K562 (cell line): Measurements from ENCODE around the gene LDLR. TPM values are rescaled to one million over a fixed set of nuclear protein-coding genes. Genes with fewer than 3 reads are reported as not detected.

Source experiments
- ATF4 ChIP-seq: fragments of 450-650 bp; formaldehyde crosslinking; IDR thresholded peaks from 2 replicates; pipeline ENCODE4 v1.4.0; 2022; ENCODE audit warnings: mild to moderate bottlenecking, moderate library complexity
- CBX5 ChIP-seq: IDR thresholded peaks from 2 replicates; pipeline ENCODE4 v1.6.1; 2014; ENCODE audit warnings: low read depth, borderline replicate concordance
- GATAD2A ChIP-seq: fragments of 450-650 bp; IDR thresholded peaks from 2 replicates; pipeline ENCODE4 v1.6.1; 2017
- HCFC1 ChIP-seq: IDR thresholded peaks from 2 replicates; pipeline ENCODE4 v1.6.1; 2012; ENCODE audit warnings: low read depth, low read length, improper control_type of control experiment
- IRF2 ChIP-seq: sonication (generic); formaldehyde crosslinking; IDR thresholded peaks from 2 replicates; pipeline ENCODE4 v1.8.1; 2022; ENCODE audit warnings: mild to moderate bottlenecking, missing genetic modification reagents
- NFRKB ChIP-seq: fragments of 450-650 bp; IDR thresholded peaks from 2 replicates; pipeline ENCODE4 v1.6.1; 2016; ENCODE audit warnings: low read depth
- RUNX1 ChIP-seq: sonication (generic); IDR thresholded peaks from 2 replicates; pipeline ENCODE4 v1.6.1; 2016; ENCODE audit warnings: antibody characterized with exemption, low read depth
- SMAD4 ChIP-seq: fragments of 250-450 bp; sonication (Bioruptor Pico); conservative IDR thresholded peaks from 2 replicates; pipeline ENCODE4 v1.8.0; 2021; ENCODE audit warnings: inconsistent platforms, mild to moderate bottlenecking, moderate library complexity
- SMARCA4 ChIP-seq: fragments of 450-650 bp; IDR thresholded peaks from 2 replicates; pipeline ENCODE4 v1.6.1; 2016
- THRAP3 ChIP-seq: fragments of 450-650 bp; IDR thresholded peaks from 2 replicates; pipeline ENCODE4 v1.6.1; 2016; ENCODE audit warnings: mild to moderate bottlenecking, inconsistent platforms, borderline replicate concordance
- ZKSCAN8 ChIP-seq: fragments of 200-800 bp; sonication (Bioruptor generic); IDR thresholded peaks from 2 replicates; pipeline ENCODE4 v1.6.1; 2016; ENCODE audit warnings: missing genetic modification characterization, missing compliant biosample characterization
- ZNF584 ChIP-seq: fragments of 200-800 bp; sonication (Bioruptor generic); IDR thresholded peaks from 2 replicates; pipeline ENCODE4 v1.6.1; 2016; ENCODE audit warnings: low read depth, mild to moderate bottlenecking, missing genetic modification characterization, missing compliant biosample characterization
- ZNF707 ChIP-seq: fragments of 250-450 bp; sonication (Bioruptor Pico); conservative IDR thresholded peaks from 2 replicates; pipeline ENCODE4 v1.8.0; 2022; ENCODE audit warnings: inconsistent platforms, mild to moderate bottlenecking, moderate library complexity
- polyA plus RNA-seq, 8 experiments: library from polyadenylated mRNA; depleted of rRNA in 4 of 8; stranded (reverse) in 5 of 8; unstranded in 3 of 8; fragments of >200 nt; fragmentation: Nextera tagmentation in 2 of 8; fragmentation: Illumina TruSeq in 1 of 8; extraction: Ambion mirVana in 2 of 8; extraction: Trizol in 1 of 8; gene quantifications; 2 replicates each; pipeline versions ENCODE4 v1.2.1 to v1.2.3, GENCODE V29; 2011 to 2014; ENCODE audit warnings: inconsistent platforms in 1 of 8, missing spikeins in 1 of 8
- total RNA-seq, 7 experiments: library from RNA; depleted of rRNA in 6 of 7; stranded (reverse); fragments of >200 nt in 6 of 7; fragmentation: Illumina TruSeq in 2 of 7; extraction: Trizol in 2 of 7; gene quantifications; 2 replicates each; pipeline versions ENCODE4 v1.2.1 to v1.2.3, GENCODE V29; 2011 to 2021; ENCODE audit warnings: low replicate concordance in 1 of 7
- TF ChIP-seq, protein P1 (sequence below): fragments of 450-650 bp; IDR thresholded peaks from 2 replicates; pipeline ENCODE4 v1.6.1; 2016; ENCODE audit warnings: low read depth
- TF ChIP-seq, protein P2 (sequence below), 2 experiments: IDR thresholded peaks; 2 replicates each; pipeline ENCODE4 v1.6.1; 2011; ENCODE audit warnings: borderline replicate concordance in 1 of 2, control low read depth in 1 of 2, low read depth in 1 of 2, low read length in 1 of 2, mild to moderate bottlenecking in 1 of 2, mixed read lengths in 1 of 2, moderate library complexity in 1 of 2; ENCODE audit not compliant: insufficient read depth in 1 of 2, insufficient read length in 1 of 2, poor library complexity in 1 of 2, severe bottlenecking in 1 of 2; ENCODE audit errors: extremely low read depth in 1 of 2
- TF ChIP-seq, protein P3 (sequence below), 2 experiments: fragments of 250-450 bp in 1 of 2; fragments of 450-650 bp in 1 of 2; sonication (Bioruptor Pico) in 1 of 2; IDR thresholded peaks; 2 replicates each; pipeline versions ENCODE4 v1.6.1 to v1.8.0; 2016 to 2021; ENCODE audit warnings: mild to moderate bottlenecking in 2 of 2, moderate library complexity in 2 of 2, missing compliant biosample characterization in 1 of 2, missing genetic modification characterization in 1 of 2

Gene LDLR
- total and polyA plus RNA-seq, 9 of the 15 experiments (the other 6 are each of a cell fraction or from before 2014, with no cell fraction given) = 19.9 to 114 (median 56.3) TPM

GRCh38 chr19:11088506-11089253 is 583 bp upstream of the LDLR start (continued):
- TF ChIP-seq, protein P1, sequence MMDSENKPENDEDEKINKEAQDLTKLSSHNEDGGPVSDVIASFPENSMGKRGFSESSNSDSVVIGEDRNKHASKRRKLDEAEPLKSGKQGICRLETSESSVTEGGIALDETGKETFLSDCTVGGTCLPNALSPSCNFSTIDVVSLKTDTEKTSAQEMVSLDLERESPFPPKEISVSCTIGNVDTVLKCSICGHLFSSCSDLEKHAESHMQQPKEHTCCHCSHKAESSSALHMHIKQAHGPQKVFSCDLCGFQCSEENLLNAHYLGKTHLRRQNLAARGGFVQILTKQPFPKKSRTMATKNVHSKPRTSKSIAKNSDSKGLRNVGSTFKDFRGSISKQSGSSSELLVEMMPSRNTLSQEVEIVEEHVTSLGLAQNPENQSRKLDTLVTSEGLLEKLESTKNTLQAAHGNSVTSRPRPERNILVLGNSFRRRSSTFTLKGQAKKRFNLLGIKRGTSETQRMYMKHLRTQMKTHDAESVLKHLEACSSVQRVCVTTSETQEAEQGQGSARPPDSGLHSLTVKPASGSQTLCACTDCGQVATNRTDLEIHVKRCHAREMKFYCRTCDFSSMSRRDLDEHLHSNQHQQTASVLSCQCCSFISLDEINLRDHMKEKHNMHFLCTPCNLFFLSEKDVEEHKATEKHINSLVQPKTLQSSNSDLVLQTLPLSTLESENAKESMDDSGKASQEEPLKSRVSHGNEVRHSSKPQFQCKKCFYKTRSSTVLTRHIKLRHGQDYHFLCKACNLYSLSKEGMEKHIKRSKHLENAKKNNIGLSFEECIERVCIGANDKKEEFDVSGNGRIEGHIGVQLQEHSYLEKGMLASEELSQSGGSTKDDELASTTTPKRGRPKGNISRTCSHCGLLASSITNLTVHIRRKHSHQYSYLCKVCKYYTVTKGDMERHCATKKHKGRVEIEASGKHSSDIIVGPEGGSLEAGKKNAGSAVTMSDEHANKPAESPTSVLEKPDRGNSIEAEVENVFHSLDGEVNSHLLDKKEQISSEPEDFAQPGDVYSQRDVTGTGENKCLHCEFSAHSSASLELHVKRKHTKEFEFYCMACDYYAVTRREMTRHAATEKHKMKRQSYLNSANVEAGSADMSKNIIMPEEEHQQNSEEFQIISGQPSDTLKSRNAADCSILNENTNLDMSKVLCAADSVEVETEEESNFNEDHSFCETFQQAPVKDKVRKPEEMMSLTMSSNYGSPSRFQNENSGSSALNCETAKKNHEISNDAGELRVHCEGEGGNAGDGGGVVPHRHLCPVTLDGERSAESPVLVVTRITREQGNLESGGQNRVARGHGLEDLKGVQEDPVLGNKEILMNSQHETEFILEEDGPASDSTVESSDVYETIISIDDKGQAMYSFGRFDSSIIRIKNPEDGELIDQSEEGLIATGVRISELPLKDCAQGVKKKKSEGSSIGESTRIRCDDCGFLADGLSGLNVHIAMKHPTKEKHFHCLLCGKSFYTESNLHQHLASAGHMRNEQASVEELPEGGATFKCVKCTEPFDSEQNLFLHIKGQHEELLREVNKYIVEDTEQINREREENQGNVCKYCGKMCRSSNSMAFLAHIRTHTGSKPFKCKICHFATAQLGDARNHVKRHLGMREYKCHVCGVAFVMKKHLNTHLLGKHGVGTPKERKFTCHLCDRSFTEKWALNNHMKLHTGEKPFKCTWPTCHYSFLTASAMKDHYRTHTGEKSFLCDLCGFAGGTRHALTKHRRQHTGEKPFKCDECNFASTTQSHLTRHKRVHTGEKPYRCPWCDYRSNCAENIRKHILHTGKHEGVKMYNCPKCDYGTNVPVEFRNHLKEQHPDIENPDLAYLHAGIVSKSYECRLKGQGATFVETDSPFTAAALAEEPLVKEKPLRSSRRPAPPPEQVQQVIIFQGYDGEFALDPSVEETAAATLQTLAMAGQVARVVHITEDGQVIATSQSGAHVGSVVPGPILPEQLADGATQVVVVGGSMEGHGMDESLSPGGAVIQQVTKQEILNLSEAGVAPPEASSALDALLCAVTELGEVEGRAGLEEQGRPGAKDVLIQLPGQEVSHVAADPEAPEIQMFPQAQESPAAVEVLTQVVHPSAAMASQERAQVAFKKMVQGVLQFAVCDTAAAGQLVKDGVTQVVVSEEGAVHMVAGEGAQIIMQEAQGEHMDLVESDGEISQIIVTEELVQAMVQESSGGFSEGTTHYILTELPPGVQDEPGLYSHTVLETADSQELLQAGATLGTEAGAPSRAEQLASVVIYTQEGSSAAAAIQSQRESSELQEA = no peak
- TF ChIP-seq THRAP3 (no peak), HCFC1 (no peak), CBX5 (no peak), ZNF707 (CRISPR knock-in tag) (no peak), IRF2 (CRISPR knock-in tag) (no peak), ATF4 (CRISPR knock-in tag) (0 out of 2 replicates have a peak, but pooled peaks have one; percentile 23), GATAD2A (no peak), ZNF584 (CRISPR knock-in tag) (0 out of 2 replicates have a peak, but pooled peaks have one; percentile 34), SMAD4 (CRISPR knock-in tag) (peak; percentile 21; the same call in 1 of the 2 replicates), RUNX1 (no peak), ZKSCAN8 (CRISPR knock-in tag) (no peak), SMARCA4 (no peak), NFRKB (peak; percentile 87)
- TF ChIP-seq, protein P2, sequence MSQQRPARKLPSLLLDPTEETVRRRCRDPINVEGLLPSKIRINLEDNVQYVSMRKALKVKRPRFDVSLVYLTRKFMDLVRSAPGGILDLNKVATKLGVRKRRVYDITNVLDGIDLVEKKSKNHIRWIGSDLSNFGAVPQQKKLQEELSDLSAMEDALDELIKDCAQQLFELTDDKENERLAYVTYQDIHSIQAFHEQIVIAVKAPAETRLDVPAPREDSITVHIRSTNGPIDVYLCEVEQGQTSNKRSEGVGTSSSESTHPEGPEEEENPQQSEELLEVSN (IDR thresholded peaks at IDR 0.05; ENCODE audit: borderline replicate concordance in 1 of 2, extremely low read depth in 1 of 2, insufficient read depth in 1 of 2, insufficient read length in 1 of 2, low read depth in 1 of 2, low read length in 1 of 2, poor library complexity in 1 of 2, severe bottlenecking in 1 of 2) = no peak
- TF ChIP-seq, protein P3, sequence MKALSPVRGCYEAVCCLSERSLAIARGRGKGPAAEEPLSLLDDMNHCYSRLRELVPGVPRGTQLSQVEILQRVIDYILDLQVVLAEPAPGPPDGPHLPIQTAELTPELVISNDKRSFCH (CRISPR knock-in tag; IDR thresholded peaks at IDR 0.05) = no peak
- TF ChIP-seq, protein P3 (tag; IDR thresholded peaks at IDR 0.05) = no peak
